IPS-18a (cell line): ENCODE results near the gene CTNND2.
A peak's percentile ranks its signal among the peaks of the same experiment; 100 is the strongest.

Source experiments
- H3K27ac ChIP-seq: one replicate; pipeline ENCODE4 v1.5.1; 2013; ENCODE audit warnings: low read length
- H3K27me3 ChIP-seq: one replicate; pipeline ENCODE4 v1.6.1; 2013; ENCODE audit warnings: mild to moderate bottlenecking, low read length; ENCODE audit not compliant: control insufficient read depth, insufficient read depth
- H3K36me3 ChIP-seq: one replicate; pipeline ENCODE4 v1.6.1; 2013; ENCODE audit warnings: low read depth, low read length; ENCODE audit not compliant: control insufficient read depth
- H3K4me1 ChIP-seq: one replicate; pipeline ENCODE4 v1.6.1; 2013; ENCODE audit warnings: low read depth, low read length; ENCODE audit not compliant: control insufficient read depth
- H3K4me3 ChIP-seq: one replicate; pipeline ENCODE4 v1.5.1; 2013; ENCODE audit warnings: low read length
- H3K9ac ChIP-seq: one replicate; pipeline ENCODE4 v1.6.1; 2013; ENCODE audit warnings: mild to moderate bottlenecking, low read length, moderate library complexity
- H3K9me3 ChIP-seq: one replicate; pipeline ENCODE4 v1.6.1; 2013; ENCODE audit warnings: low read depth, low read length; ENCODE audit not compliant: control insufficient read depth

CTNND2 gene, protein sequence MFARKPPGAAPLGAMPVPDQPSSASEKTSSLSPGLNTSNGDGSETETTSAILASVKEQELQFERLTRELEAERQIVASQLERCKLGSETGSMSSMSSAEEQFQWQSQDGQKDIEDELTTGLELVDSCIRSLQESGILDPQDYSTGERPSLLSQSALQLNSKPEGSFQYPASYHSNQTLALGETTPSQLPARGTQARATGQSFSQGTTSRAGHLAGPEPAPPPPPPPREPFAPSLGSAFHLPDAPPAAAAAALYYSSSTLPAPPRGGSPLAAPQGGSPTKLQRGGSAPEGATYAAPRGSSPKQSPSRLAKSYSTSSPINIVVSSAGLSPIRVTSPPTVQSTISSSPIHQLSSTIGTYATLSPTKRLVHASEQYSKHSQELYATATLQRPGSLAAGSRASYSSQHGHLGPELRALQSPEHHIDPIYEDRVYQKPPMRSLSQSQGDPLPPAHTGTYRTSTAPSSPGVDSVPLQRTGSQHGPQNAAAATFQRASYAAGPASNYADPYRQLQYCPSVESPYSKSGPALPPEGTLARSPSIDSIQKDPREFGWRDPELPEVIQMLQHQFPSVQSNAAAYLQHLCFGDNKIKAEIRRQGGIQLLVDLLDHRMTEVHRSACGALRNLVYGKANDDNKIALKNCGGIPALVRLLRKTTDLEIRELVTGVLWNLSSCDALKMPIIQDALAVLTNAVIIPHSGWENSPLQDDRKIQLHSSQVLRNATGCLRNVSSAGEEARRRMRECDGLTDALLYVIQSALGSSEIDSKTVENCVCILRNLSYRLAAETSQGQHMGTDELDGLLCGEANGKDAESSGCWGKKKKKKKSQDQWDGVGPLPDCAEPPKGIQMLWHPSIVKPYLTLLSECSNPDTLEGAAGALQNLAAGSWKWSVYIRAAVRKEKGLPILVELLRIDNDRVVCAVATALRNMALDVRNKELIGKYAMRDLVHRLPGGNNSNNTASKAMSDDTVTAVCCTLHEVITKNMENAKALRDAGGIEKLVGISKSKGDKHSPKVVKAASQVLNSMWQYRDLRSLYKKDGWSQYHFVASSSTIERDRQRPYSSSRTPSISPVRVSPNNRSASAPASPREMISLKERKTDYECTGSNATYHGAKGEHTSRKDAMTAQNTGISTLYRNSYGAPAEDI (N-terminal part only)

DNA sequence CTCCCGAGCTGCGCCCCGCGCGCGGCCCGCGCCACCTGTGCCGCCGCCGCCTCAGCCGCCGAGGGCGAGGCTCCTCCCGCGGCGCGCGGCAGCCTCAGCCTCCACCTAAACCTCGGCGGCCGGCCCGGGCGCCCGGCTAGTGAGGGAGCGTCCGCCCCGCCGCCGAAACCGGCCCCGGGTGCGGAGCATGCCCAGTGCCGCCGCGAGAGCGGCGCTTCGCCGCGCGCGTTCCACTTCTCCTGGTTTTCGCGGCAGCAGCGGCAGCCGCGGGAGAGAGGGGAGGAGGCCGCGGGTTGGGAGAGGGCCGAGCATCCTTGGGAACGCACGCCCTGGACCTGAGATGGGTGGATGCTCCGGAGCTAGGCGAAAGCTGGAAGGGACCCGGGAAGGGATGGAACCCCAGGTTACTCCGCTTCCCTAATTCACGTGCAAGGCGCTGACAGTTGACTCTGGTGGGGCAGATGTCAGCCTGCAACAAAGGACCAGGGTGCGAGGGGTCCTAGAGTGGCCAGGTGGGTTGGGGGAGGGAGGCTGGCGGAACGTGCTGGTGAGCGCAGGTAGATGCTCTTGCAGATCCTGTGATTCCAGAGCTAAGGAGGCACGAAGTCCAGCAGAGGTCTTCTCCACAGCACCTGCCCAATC lies at the start of gene CTNND2:
TSS of gene CTNND2 (minus strand) at position 182 of the 642 bp plus-strand sequence. CDS start 593 bp downstream, outside the sequence.
- H3K4me1 ChIP-seq: peaks cover 14% of the 10 kb centered on the region
- H3K9ac ChIP-seq: peak within 1 kb of the TSS; percentile 36
- no peaks in the 10 kb centered on the region for H3K9me3 ChIP-seq
- no peak within 1 kb of the TSS for H3K27ac ChIP-seq
- peak within 1 kb of the TSS; percentile 72 for H3K4me3 ChIP-seq
- H3K27me3 ChIP-seq: peaks cover 41% of the 10 kb centered on the region
- no peaks in the 10 kb centered on the region for H3K36me3 ChIP-seq

DNA sequence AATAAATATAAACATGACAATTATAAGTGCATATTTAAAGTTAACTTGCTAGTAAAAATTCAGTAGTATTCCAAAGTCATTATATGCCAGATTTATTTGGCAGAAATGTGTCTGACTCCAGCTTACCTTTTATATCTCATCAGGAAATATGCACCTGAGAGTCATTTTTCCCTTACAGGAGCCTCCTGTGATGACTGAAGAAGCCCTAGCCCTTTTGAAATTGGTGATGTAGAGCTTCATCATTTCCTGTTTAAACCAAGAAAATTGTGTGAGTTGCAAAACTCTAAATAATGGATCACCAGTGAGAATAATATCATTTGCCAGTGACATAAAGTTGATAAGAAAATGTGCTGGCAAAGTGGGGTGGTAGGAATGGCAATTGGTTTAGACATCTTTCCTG lies 42.1 kb upstream of the CTNND2 start:
- Histone ChIP-seq H3K9ac (no peak overlapping the region), H3K36me3 (no peaks in the 10 kb centered on the region), H3K4me1 (no peaks in the 10 kb centered on the region), H3K9me3 (no peaks in the 10 kb centered on the region), H3K27ac (no peak overlapping the region), H3K27me3 (no peaks in the 10 kb centered on the region), H3K4me3 (no peak overlapping the region)

- no peaks in the 10 kb centered on the region for H3K9me3 ChIP-seq
- H3K4me1 ChIP-seq: no peaks in the 10 kb centered on the region
- no peak overlapping the region for H3K4me3 ChIP-seq
- no peaks in the 10 kb centered on the region for H3K27me3 ChIP-seq
- H3K27ac ChIP-seq: no peak overlapping the region
- no peak overlapping the region for H3K9ac ChIP-seq
- H3K36me3 ChIP-seq: no peaks in the 10 kb centered on the region
Observed at GRCh38 chr5:11941566-11941965, 37.3 kb upstream of the CTNND2 start.

DNA sequence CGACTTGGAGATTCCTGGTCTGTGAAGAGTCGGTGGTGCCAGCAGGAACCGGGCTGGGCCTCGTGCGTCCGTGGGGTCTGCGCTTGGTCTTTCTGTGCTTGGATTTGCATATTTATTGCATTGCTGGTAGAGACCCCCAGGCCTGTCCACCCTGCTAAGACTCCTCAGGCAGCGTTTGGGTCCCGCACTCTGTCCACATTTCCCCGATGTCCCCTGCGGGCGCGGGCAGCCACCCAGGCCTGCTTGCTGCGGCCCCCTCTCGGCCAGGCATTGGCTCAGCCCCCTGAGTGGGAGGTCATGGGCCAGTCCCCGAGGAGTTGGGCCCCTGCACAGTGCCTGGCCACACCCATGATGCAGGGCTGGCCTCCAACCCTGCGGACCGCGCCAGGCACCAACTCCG lies 27.4 kb upstream of the CTNND2 start:
- Histone ChIP-seq H3K27me3 (no peaks in the 10 kb centered on the region), H3K4me3 (no peak overlapping the region), H3K36me3 (no peaks in the 10 kb centered on the region), H3K27ac (no peak overlapping the region), H3K9ac (no peak overlapping the region), H3K4me1 (no peaks in the 10 kb centered on the region), H3K9me3 (no peaks in the 10 kb centered on the region)

DNA sequence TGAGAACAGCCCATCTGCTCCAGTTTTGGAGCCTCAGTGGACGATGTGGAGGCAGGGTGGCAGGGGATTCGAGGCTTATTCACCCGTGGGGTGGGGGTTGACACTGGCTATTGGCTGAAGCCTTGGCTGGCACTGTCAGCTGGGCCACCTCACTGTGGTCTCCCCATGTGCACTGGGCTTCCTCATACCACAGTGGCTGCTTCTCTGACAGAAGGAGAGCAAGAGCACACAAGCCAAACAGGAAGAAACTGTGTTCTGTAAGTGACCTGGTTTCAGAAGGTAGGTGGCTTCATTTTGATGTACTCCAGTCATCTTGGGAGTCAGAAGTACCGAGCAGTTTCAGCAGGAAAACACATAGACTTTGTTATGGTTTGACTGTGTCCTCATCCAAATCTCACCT lies 24.7 kb upstream of the CTNND2 start:
- H3K4me1 ChIP-seq: no peaks in the 10 kb centered on the region
- no peak overlapping the region for H3K27ac ChIP-seq
- no peaks in the 10 kb centered on the region for H3K36me3 ChIP-seq
- no peaks in the 10 kb centered on the region for H3K9me3 ChIP-seq
- H3K9ac ChIP-seq: no peak overlapping the region
- no peaks in the 10 kb centered on the region for H3K27me3 ChIP-seq
- H3K4me3 ChIP-seq: no peak overlapping the region

GRCh38 chr5:11925701-11926100 lies 21.5 kb upstream of the CTNND2 start:
- Histone ChIP-seq H3K27ac (no peak overlapping the region), H3K4me1 (no peaks in the 10 kb centered on the region), H3K4me3 (no peak overlapping the region), H3K36me3 (no peaks in the 10 kb centered on the region), H3K9me3 (no peaks in the 10 kb centered on the region), H3K9ac (no peak overlapping the region), H3K27me3 (no peaks in the 10 kb centered on the region)

DNA sequence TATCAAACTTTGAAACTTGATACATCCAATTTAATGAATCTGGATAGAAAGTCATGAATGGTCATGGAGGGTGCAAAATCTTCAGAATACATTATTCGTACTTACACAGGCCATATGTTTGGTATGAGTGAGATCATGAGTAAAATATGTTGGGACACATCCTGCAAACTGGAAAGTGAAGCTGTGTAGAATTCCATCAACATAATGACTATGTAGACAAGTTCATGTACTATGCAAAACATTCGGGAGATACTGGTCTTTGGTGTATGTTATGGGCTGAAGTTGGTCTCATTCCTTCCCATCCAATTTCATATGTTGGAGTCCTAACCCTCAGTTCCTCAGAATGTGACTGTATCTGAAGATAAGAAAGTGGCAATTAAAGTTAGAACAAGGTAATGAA lies 18.1 kb upstream of the CTNND2 start:
- no peak overlapping the region for H3K4me3 ChIP-seq
- no peaks in the 10 kb centered on the region for H3K36me3 ChIP-seq
- no peak overlapping the region for H3K9ac ChIP-seq
- H3K9me3 ChIP-seq: no peaks in the 10 kb centered on the region
- no peaks in the 10 kb centered on the region for H3K27me3 ChIP-seq
- no peaks in the 10 kb centered on the region for H3K4me1 ChIP-seq
- H3K27ac ChIP-seq: no peak overlapping the region

GRCh38 chr5:11918463-11919045 lies 14.3 kb upstream of the CTNND2 start:
- no peaks in the 10 kb centered on the region for H3K4me1 ChIP-seq
- H3K27ac ChIP-seq: no peak overlapping the region
- H3K27me3 ChIP-seq: no peaks in the 10 kb centered on the region
- H3K9me3 ChIP-seq: no peaks in the 10 kb centered on the region
- H3K4me3 ChIP-seq: no peak overlapping the region
- H3K36me3 ChIP-seq: no peaks in the 10 kb centered on the region
- H3K9ac ChIP-seq: no peak overlapping the region

GRCh38 chr5:11909471-11909870 lies 5.2 kb upstream of the CTNND2 start:
- Histone ChIP-seq H3K4me3 (no peak overlapping the region), H3K36me3 (no peaks in the 10 kb centered on the region), H3K27ac (no peak overlapping the region), H3K4me1 (peaks cover 7% of the 10 kb centered on the region), H3K27me3 (peaks cover 19% of the 10 kb centered on the region), H3K9ac (no peak overlapping the region), H3K9me3 (no peaks in the 10 kb centered on the region)

- H3K4me1 ChIP-seq: peaks cover 14% of the 10 kb centered on the region
- H3K9me3 ChIP-seq: no peaks in the 10 kb centered on the region
- H3K36me3 ChIP-seq: no peaks in the 10 kb centered on the region
- no peak overlapping the region for H3K4me3 ChIP-seq
- H3K9ac ChIP-seq: no peak overlapping the region
- H3K27ac ChIP-seq: no peak overlapping the region
- peaks cover 38% of the 10 kb centered on the region for H3K27me3 ChIP-seq
Observed at GRCh38 chr5:11906497-11906896, 2.3 kb upstream of the CTNND2 start.

GRCh38 chr5:11905206-11905605 lies 960 bp upstream of the CTNND2 start:
- Histone ChIP-seq H3K36me3 (no peaks in the 10 kb centered on the region), H3K4me3 (peak overlapping the region; percentile 65), H3K9me3 (no peaks in the 10 kb centered on the region), H3K4me1 (peaks cover 14% of the 10 kb centered on the region), H3K27ac (no peak overlapping the region), H3K27me3 (peaks cover 41% of the 10 kb centered on the region), H3K9ac (no peak overlapping the region)
